GM13977 (cell line): ENCODE measurements around the gene NSMCE3.
"Not testable (repeated sequence)": the region's sequence is repeated elsewhere in the genome, so short reads cannot be mapped to it uniquely, and the experiment has no call there.

Experiments
- DNase-seq: peaks from one replicate; pipeline ENCODE4 v3.0.0; 2012; ENCODE audit warnings: low spot score
- CTCF ChIP-seq: IDR thresholded peaks from 2 replicates; pipeline ENCODE4 v1.5.1; 2012; ENCODE audit warnings: mild to moderate bottlenecking, control low read depth; ENCODE audit not compliant: insufficient read depth; ENCODE audit errors: extremely low read depth, missing control alignments
- in situ Hi-C: fragments of 300-500 bp; cut with MboI; formaldehyde crosslinking; loops from one replicate; pipeline ENCODE4 v1.12.0; 2022; ENCODE audit warnings: low sequenced_read_pairs, low pct_unique_long_range_greater_than_20kb, mixed read lengths, inconsistent platforms; ENCODE audit not compliant: unreplicated experiment

NSMCE3 gene

DNA sequence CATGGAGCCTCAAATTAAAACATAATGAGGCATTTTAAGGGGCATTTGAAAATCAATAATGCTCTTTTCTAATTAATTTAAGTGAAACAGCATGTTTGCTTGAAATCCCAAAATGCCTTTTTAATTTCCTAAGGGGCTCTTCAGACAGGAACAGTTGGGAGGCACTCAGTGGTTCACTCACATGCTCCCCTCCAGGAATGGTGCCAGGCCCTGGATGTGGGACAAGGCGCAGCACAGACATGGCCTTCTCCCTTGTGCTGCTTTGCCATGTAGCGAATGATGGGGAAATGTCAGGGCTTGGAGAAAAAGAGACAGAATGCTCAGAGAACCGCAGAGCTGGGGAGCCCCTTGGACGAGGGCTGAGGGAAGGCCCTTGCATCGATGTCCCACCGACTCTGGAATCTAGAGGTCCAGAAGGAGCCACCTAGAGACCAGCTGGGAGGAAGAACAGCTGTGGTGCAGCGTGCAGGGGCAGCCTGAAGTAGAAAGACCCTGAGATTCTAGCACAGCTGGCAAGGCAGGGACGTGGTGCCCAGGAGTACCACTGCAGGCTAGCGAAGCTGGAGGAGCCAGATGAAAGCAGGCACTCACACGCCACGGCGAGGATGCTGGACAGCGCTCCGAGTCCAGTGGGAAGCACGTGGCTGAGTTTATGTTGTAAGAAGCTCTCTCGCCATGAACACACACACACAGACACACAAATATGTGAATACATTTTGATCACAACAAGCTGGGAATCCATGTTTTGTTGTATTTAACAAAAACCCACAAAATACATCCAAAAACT, 27.0 kb downstream of the NSMCE3 start:
- in situ Hi-C loops = no loop called here
- no peak for TF ChIP-seq CTCF
- no peak for DNase-seq

GRCh38 chr15:29241207-29241606, 28.4 kb downstream of the NSMCE3 start:
- TF ChIP-seq CTCF = no peak
- in situ Hi-C loops = no loop called here
- DNase-seq = no peak

DNA sequence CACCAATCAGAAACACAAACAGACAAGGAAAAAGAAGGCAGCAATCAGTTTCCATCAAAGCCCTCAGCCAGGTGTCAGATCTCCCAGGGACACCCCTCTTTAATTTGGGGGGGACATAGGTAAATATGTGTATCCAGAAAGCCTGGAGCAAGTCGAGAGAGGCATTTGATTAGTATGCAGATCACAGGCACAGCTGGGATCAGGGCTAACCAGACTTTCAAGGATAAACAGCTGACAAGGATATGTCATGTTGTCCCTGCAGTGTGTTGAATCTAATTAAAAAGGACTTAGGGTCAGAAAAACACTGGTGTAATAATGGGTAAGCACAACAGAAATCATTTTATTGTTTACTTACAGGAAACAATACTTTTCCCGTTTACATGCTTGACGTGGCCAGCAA, 30.2 kb downstream of the NSMCE3 start:
- no peak for DNase-seq
- TF ChIP-seq CTCF = no peak
- in situ Hi-C loops = no loop called here

DNA sequence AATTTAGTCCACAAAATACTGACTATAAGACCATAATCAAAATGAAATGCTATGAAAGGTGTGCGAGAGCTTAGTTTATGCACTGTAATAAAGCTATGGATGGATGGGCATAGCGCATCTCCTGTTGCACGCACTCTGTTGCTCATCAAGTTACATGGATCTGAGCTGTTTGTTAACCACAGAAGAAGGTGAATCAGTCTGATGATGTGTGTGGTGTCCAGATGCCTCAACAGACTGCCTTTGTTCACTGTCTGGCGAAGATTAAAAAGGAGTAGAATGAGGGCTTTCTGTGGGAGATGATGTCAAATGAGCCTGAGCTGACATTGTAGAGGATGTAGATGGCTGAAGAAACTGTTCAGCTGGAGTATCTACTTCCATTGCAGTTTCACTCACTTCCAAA, 36.1 kb downstream of the NSMCE3 start:
- in situ Hi-C loops = no loop called here
- no peak for TF ChIP-seq CTCF
- DNase-seq = no peak

DNA sequence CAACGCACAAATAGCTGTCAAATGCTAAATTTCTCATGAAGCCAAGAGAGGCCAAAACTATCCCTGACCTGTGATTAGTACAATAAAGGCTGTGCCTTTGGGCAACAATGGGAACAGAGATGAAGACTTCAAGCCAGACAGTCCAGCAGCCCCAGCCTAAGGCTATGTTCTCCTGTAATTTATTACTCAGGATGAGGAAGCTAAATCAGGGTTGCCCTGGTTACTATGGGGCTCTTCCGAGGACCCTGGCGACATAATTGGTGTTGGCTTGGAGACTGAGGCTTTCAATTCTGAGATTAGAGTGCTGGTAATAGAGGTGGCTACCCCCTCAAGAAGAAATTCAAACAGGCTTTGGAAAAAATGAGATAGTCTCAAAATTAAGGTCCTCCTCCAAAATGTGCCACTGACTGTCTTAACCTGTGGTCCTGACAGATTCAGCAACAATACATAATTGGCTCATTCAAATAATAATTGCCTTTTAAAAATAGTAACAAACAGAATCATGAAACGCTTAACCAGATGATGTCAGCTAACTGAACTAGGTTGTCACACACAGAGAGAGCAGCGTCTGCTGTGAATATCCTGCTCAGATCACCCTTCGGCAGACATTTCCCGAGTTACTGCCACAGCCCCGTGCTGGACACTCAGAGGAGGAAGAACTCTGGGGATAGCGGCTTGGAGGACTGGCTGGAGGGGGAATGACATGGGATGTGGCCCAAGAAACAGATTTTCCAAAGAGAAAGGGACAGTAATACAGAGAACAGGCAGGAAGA, 43.0 kb downstream of the NSMCE3 start:
- no peak for DNase-seq
- in situ Hi-C loops = no loop called here
- TF ChIP-seq CTCF = no peak

GRCh38 chr15:29225534-29226234, 43.9 kb downstream of the NSMCE3 start:
- in situ Hi-C loops = no loop called here
- TF ChIP-seq CTCF = no peak
- DNase-seq = no peak

- in situ Hi-C loops, DNase-seq: not testable (repeated sequence)
Observed at GRCh38 chr15:29224987-29225363, 44.6 kb downstream of the NSMCE3 start.

GRCh38 chr15:29224235-29224986, 45.2 kb downstream of the NSMCE3 start:
- in situ Hi-C loops, DNase-seq: not testable (repeated sequence)
